Glutamatergic neuron (in vitro differentiated cells): ENCODE results near the gene GDPD5. TPM values are rescaled to one million over a fixed set of nuclear protein-coding genes. Genes with fewer than 3 reads are reported as not detected.

Experiments
- DNase-seq: peaks from one replicate; pipeline ENCODE4 v3.0.0; 2022
- H3K27ac Mint-ChIP-seq: one replicate; pipeline ENCODE4 v1.8.0; 2020; ENCODE audit warnings: mild to moderate bottlenecking, mixed read lengths, inconsistent platforms; ENCODE audit not compliant: unreplicated experiment
- H3K27me3 Mint-ChIP-seq: one replicate; pipeline ENCODE4 v1.8.0; 2020; ENCODE audit warnings: mild to moderate bottlenecking, moderate library complexity, mixed read lengths, inconsistent platforms; ENCODE audit not compliant: unreplicated experiment
- H3K36me3 Mint-ChIP-seq: one replicate; pipeline ENCODE4 v1.8.0; 2020; ENCODE audit warnings: mild to moderate bottlenecking, mixed read lengths, inconsistent platforms; ENCODE audit not compliant: unreplicated experiment
- H3K4me1 Mint-ChIP-seq: one replicate; pipeline ENCODE4 v1.8.0; 2020; ENCODE audit warnings: mild to moderate bottlenecking, low read depth, mixed read lengths, inconsistent platforms; ENCODE audit not compliant: unreplicated experiment
- H3K4me3 Mint-ChIP-seq: one replicate; pipeline ENCODE4 v1.8.0; 2020; ENCODE audit warnings: mild to moderate bottlenecking, mixed read lengths, inconsistent platforms; ENCODE audit not compliant: unreplicated experiment
- H3K9me3 Mint-ChIP-seq: one replicate; pipeline ENCODE4 v1.8.0; 2020; ENCODE audit warnings: mild to moderate bottlenecking, moderate library complexity, mixed read lengths, inconsistent platforms; ENCODE audit not compliant: unreplicated experiment
- CTCF ChIP-seq: fragments of 200-600 bp; sonication (generic); IDR thresholded peaks from one replicate; pipeline ENCODE4 v1.5.0; 2021; ENCODE audit not compliant: partially characterized antibody, unreplicated experiment
- total RNA-seq: library from RNA; stranded (reverse); fragmentation: NEBNext Ultra II Directional; extraction: Animal tissue kit (Norgen Biotek cat#: 25700); gene quantifications from one replicate; pipeline ENCODE4 v1.2.1, GENCODE V29; 2021; ENCODE audit not compliant: unreplicated experiment

GDPD5 gene
- total RNA-seq, 1 donor from 2014 or later = 147 TPM

DNA sequence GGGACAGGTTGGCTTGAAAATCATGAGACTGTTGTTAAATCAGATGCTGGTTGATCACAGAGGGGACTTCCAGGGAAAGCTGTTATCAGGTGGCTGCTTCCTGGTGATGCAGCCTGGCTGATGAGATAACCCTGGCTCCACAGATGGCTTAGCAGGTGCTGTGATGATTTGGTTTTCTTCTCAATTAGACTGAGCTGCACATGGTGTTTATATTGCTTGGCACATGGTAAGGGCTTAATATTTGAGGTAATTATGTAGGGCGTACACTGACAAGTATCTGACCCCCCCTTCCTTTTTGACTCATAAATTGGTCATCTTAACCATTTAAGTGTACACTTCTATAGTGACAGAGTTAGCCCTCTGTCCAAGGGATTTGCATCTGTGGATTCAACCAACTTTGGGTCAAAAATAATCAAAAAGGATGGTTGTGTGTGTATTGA is 119.4 kb downstream of the GDPD5 start:
- H3K4me1 Mint-ChIP-seq = peaks cover 27% of the 10 kb centered on the region
- H3K36me3 Mint-ChIP-seq = no peaks in the 10 kb centered on the region
- no peak overlapping the region for H3K4me3 Mint-ChIP-seq
- TF ChIP-seq CTCF = no peak
- H3K27ac Mint-ChIP-seq = peak overlapping the region; percentile 53
- peaks cover 2% of the 10 kb centered on the region for H3K9me3 Mint-ChIP-seq
- peaks cover 2% of the 10 kb centered on the region for H3K27me3 Mint-ChIP-seq
- DNase-seq = no peak

DNA sequence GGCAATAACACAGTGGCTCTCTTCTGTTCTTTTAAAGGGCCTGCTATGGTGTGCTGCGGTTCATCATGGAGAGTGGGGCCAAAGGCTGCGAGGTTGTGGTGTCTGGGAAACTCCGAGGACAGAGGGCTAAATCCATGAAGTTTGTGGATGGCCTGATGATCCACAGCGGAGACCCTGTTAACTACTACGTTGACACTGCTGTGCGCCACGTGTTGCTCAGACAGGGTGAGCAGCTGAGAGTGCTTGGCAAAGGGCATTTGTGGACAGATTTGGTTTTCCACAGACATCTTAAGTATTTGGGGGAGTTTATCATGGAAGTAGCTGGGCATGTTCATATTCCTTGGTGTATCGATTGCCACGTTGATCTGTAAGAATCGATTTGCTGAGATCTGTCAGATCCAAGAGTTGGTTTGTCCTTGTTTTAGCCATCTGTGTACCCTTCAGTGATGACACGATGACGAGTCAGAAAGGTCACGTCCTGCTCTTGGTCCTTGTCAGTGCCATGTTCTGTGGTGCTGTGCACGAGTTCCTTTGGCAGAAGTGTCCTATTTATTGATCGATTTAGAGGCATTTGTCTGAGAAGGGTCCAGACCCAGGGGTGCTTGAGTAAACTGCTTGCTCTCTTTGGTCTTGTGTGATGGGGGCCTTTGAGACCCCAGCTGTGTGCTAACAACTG is 121.6 kb downstream of the GDPD5 start:
- Mint-ChIP-seq H3K4me1 (peaks cover 28% of the 10 kb centered on the region), H3K36me3 (no peaks in the 10 kb centered on the region), H3K27ac (peak overlapping the region; percentile 56), H3K4me3 (peak overlapping the region; percentile 3), H3K9me3 (peaks cover 4% of the 10 kb centered on the region), H3K27me3 (peaks cover 2% of the 10 kb centered on the region)
- TF ChIP-seq CTCF = no peak
- DNase-seq = no peak

DNA sequence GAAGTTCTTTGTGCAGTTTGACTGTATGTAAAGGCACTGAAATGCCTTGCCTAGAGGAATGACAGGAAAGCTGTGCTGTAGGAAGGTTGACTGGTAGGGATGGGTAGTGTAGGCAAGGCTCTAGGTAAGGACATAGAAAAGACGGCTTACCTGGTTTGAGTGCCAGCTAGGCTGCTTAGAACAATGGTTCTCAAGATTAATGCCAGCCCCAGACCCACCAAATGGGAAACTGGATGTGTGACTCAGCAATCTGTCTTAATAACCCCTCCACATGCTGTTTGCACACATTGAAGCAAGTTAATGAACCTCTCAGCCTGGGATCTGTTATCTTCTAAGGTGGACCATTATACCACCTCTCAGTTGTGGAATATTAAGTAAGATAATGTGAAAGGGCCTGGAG is 122.7 kb downstream of the GDPD5 start:
- peaks cover 4% of the 10 kb centered on the region for H3K27me3 Mint-ChIP-seq
- no peaks in the 10 kb centered on the region for H3K36me3 Mint-ChIP-seq
- DNase-seq = no peak
- H3K4me1 Mint-ChIP-seq = peaks cover 28% of the 10 kb centered on the region
- peaks cover 5% of the 10 kb centered on the region for H3K9me3 Mint-ChIP-seq
- TF ChIP-seq CTCF = no peak
- H3K4me3 Mint-ChIP-seq = peak overlapping the region; percentile 99
- H3K27ac Mint-ChIP-seq = peak overlapping the region; percentile 56

DNA sequence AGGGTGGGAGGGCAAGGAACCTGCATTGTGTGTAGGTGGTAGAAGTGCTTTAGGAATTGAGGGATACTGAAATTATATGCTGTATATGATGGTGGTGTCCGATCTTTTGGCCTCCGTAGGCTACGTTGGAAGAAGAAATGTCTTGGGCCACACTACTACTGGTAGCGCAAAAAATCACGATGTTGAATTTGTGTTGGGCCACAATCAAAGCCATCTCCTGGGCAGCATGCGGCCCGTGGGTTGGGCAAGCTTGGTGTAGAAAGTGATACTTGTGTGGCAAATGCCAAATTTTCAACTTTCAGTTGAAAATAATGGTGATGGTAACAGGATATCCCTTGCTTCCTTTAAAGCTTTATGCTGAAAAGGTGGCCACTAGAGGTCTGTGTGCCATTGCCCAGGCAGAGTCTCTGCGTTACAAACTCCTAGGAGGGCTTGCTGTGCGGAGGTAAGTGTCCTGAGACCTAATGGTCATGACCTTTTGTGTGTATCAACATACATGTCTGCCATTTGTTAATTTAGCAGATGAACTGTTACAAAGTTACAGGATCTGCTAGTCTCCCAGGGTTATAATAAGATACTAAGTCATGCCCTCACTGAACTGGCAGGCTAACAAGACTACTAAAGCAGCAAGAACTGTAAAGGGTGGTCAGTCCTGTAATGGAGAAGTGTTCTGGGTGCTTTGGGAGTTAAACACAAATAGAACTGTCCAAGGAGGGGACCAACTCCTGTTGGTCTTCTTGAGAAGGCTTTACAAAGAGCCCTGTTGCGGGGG is 123.6 kb downstream of the GDPD5 start:
- H3K27ac Mint-ChIP-seq = no peak overlapping the region
- no peak for TF ChIP-seq CTCF
- peaks cover 4% of the 10 kb centered on the region for H3K27me3 Mint-ChIP-seq
- H3K9me3 Mint-ChIP-seq = peaks cover 5% of the 10 kb centered on the region
- peaks cover 25% of the 10 kb centered on the region for H3K4me1 Mint-ChIP-seq
- no peaks in the 10 kb centered on the region for H3K36me3 Mint-ChIP-seq
- no peak for DNase-seq
- H3K4me3 Mint-ChIP-seq = peak overlapping the region; percentile 99
